Measurements from ENCODE around the gene EIF5. TPM values are rescaled to one million over a fixed set of nuclear protein-coding genes. Genes with fewer than 3 reads are reported as not detected.

EIF5 gene
- total RNA-seq, 2 experiments from 2014 or later = 237 to 292 TPM

- Histone ChIP-seq H3K27ac (ENCODE audit: low read depth, low read length, poor library complexity, severe bottlenecking) (no peak overlapping the region), H3K4me1 (ENCODE audit: insufficient read depth, low read length, poor library complexity, severe bottlenecking) (peaks cover 45% of the 10 kb centered on the region), H4K20me1 (ENCODE audit: insufficient read depth, low read length) (peaks cover 37% of the 10 kb centered on the region), H3K4me2 (ENCODE audit: low read length) (no peak overlapping the region), H3K4me3 (ENCODE audit: low read depth, low read length, poor library complexity, severe bottlenecking) (no peak overlapping the region), H2AFZ (ENCODE audit: low read length) (no peak overlapping the region), H3K9me3 (ENCODE audit: low read length) (no peaks in the 10 kb centered on the region), H3K9me2 (ENCODE audit: insufficient read depth, low read length) (no peaks in the 10 kb centered on the region), H3K36me3 (ENCODE audit: insufficient read depth, low read length) (peaks cover 18% of the 10 kb centered on the region), H3K79me2 (ENCODE audit: insufficient read depth, low read depth, low read length) (peaks cover 98% of the 10 kb centered on the region)
- no peak for DNase-seq (ENCODE audit: low spot score)
- intact Hi-C loops (cut with micrococcal nuclease; ENCODE audit: unreplicated experiment) = no loop called here
- no TSS peak for BruUV-seq (replicated peaks)
- TF ChIP-seq CTCF (conservative IDR thresholded peaks at IDR 0.05; ENCODE audit: low read length) (no peak), EZH2phosphoT487 (IDR thresholded peaks at IDR 0.05; ENCODE audit: borderline replicate concordance, low read depth, low read length) (no peak)
- ChIA-PET POLR2A (interaction anchor here (0.8 to 1.1 kb wide), 3 partner anchors 9 to 455 kb away, joined by 3 to 4 read pairs (median 3); no protein-coding TSS in a partner anchor), CTCF (ENCODE audit: unreplicated experiment) (interaction anchor here (1.0 kb wide), 1 partner anchor 24 kb away, joined by 3 read pairs; no protein-coding TSS in a partner anchor)
These were observed 56.6 kb downstream of the EIF5 start for GRCh38 chr14:103390605-103391004.

GRCh38 chr14:103391048-103391447 is 57.0 kb downstream of the EIF5 start:
- BruUV-seq (replicated peaks) = no TSS peak
- ChIA-PET CTCF (ENCODE audit: unreplicated experiment) (interaction anchor here (1.0 kb wide), 1 partner anchor 24 kb away, joined by 3 read pairs; no protein-coding TSS in a partner anchor), POLR2A (interaction anchor here (1.1 kb wide), 1 partner anchor 456 kb away, joined by 3 read pairs; no protein-coding TSS in a partner anchor)
- Histone ChIP-seq H3K4me3 (ENCODE audit: low read depth, low read length, poor library complexity, severe bottlenecking) (no peak overlapping the region), H3K4me2 (ENCODE audit: low read length) (no peak overlapping the region), H3K9me3 (ENCODE audit: low read length) (no peaks in the 10 kb centered on the region), H3K79me2 (ENCODE audit: insufficient read depth, low read depth, low read length) (peaks cover 99% of the 10 kb centered on the region), H3K36me3 (ENCODE audit: insufficient read depth, low read length) (peaks cover 18% of the 10 kb centered on the region), H4K20me1 (ENCODE audit: insufficient read depth, low read length) (peaks cover 40% of the 10 kb centered on the region), H3K4me1 (ENCODE audit: insufficient read depth, low read length, poor library complexity, severe bottlenecking) (peaks cover 46% of the 10 kb centered on the region), H3K9me2 (ENCODE audit: insufficient read depth, low read length) (no peaks in the 10 kb centered on the region), H3K27ac (ENCODE audit: low read depth, low read length, poor library complexity, severe bottlenecking) (peak overlapping the region; percentile 17), H2AFZ (ENCODE audit: low read length) (no peak overlapping the region)
- no peak for TF ChIP-seq EZH2phosphoT487 (IDR thresholded peaks at IDR 0.05; ENCODE audit: borderline replicate concordance, low read depth, low read length)
- peak; percentile 98 for TF ChIP-seq CTCF (conservative IDR thresholded peaks at IDR 0.05; ENCODE audit: low read length)
- intact Hi-C loops (cut with micrococcal nuclease; ENCODE audit: unreplicated experiment) = no loop called here
- DNase-seq (ENCODE audit: low spot score) = peak; percentile 68

GRCh38 chr14:103392106-103392505 is 58.1 kb downstream of the EIF5 start:
- ChIA-PET CTCF (ENCODE audit: unreplicated experiment) (no interaction called here), POLR2A (interaction anchor here (0.7 to 0.9 kb wide), 3 partner anchors 10 to 30 kb away, joined by 3 read pairs; no protein-coding TSS in a partner anchor)
- Histone ChIP-seq H3K27ac (ENCODE audit: low read depth, low read length, poor library complexity, severe bottlenecking) (no peak overlapping the region), H2AFZ (ENCODE audit: low read length) (no peak overlapping the region), H4K20me1 (ENCODE audit: insufficient read depth, low read length) (peaks cover 33% of the 10 kb centered on the region), H3K4me1 (ENCODE audit: insufficient read depth, low read length, poor library complexity, severe bottlenecking) (peaks cover 46% of the 10 kb centered on the region), H3K4me3 (ENCODE audit: low read depth, low read length, poor library complexity, severe bottlenecking) (no peak overlapping the region), H3K4me2 (ENCODE audit: low read length) (peak overlapping the region; percentile 16; the same call in 1 of the 2 replicates), H3K9me3 (ENCODE audit: low read length) (no peaks in the 10 kb centered on the region), H3K79me2 (ENCODE audit: insufficient read depth, low read depth, low read length) (peaks cover 99% of the 10 kb centered on the region), H3K9me2 (ENCODE audit: insufficient read depth, low read length) (no peaks in the 10 kb centered on the region), H3K36me3 (ENCODE audit: insufficient read depth, low read length) (peaks cover 18% of the 10 kb centered on the region)
- TF ChIP-seq EZH2phosphoT487 (IDR thresholded peaks at IDR 0.05; ENCODE audit: borderline replicate concordance, low read depth, low read length) (no peak), CTCF (conservative IDR thresholded peaks at IDR 0.05; ENCODE audit: low read length) (no peak)
- DNase-seq (ENCODE audit: low spot score) = no peak
- intact Hi-C loops (cut with micrococcal nuclease; ENCODE audit: unreplicated experiment) = no loop called here
- no TSS peak for BruUV-seq (replicated peaks)

All from OCI-LY7 (cell line).